Sigmoid colon (tissue), 4 donors: ENCODE results near the gene INF2.

Source experiments
- CTCF ChIP-seq, 4 experiments: fragments of 450-650 bp in 3 of 4; fragments of 200-600 bp in 1 of 4; IDR thresholded peaks; one replicate each; pipeline ENCODE4 v1.5.1; 2016 to 2019; ENCODE audit warnings: antibody characterized with exemption in 4 of 4, mild to moderate bottlenecking in 3 of 4, moderate library complexity in 2 of 4
- EP300 ChIP-seq, 4 donors: sonication (generic); formaldehyde crosslinking; IDR thresholded peaks; one replicate each; pipeline ENCODE4 v1.6.1; 2017; ENCODE audit warnings: antibody characterized with exemption in 4 of 4
- POLR2A ChIP-seq, 2 donors: fragments of 450-650 bp; IDR thresholded peaks; one replicate each; pipeline ENCODE4 v1.6.1; 2016; ENCODE audit warnings: antibody characterized with exemption in 2 of 2, mild to moderate bottlenecking in 2 of 2, moderate library complexity in 2 of 2

- TF ChIP-seq CTCF (IDR thresholded peaks at IDR 0.05), result no peak
- no peak for TF ChIP-seq POLR2A (IDR thresholded peaks at IDR 0.05)
- no peak for TF ChIP-seq EP300 (IDR thresholded peaks at IDR 0.05)
Observed at GRCh38 chr14:104771374-104771773, 82.0 kb downstream of the INF2 start.
